ENCODE results near the gene MYO15B. TPM values are rescaled to one million over a fixed set of nuclear protein-coding genes. Genes with fewer than 3 reads are reported as not detected.

Gene MYO15B
- polyA plus RNA-seq, result not detected in 2 replicates

GRCh38 chr17:75587675-75588595, at the start of gene MYO15B:
Gene MYO15B, plus strand, starts transcription at chr17:75587800. Its CDS starts 258 bp downstream, at chr17:75588058.

GRCh38 chr17:75632863-75633485, 45.4 kb downstream of the MYO15B start, which contains the start of gene SMIM5:
Gene SMIM5, plus strand, starts transcription at chr17:75633434. Its CDS starts 6,768 bp downstream, at chr17:75640202.

GRCh38 chr17:75666959-75667790, 79.6 kb downstream of the MYO15B start, which contains the start of the genes RECQL5 and SAP30BP:
Gene RECQL5, minus strand, starts transcription at chr17:75667154. Its CDS starts 597 bp downstream, at chr17:75666557.
Gene SAP30BP, plus strand, starts transcription at chr17:75667338. Its CDS starts 35 bp downstream, at chr17:75667373.

Other genes starting within 250 kb of the MYO15B start
- 219 and 222 TPM in 2 replicates for gene GRB2, start 182.1 kb upstream of the MYO15B start, polyA plus RNA-seq
- gene TMEM94, start 131.2 kb upstream of the MYO15B start, polyA plus RNA-seq, result 6.1 and 6.2 TPM in 2 replicates
- 0.17 and 0.27 TPM in 2 replicates for gene CASKIN2, start 72.3 kb upstream of the MYO15B start, polyA plus RNA-seq
- 2.3 and 4.3 TPM in 2 replicates for gene TSEN54, start 71.3 kb upstream of the MYO15B start, polyA plus RNA-seq
- not detected in 2 replicates for gene LLGL2, start 62.1 kb upstream of the MYO15B start, polyA plus RNA-seq
- gene SMIM5, start 45.6 kb downstream of the MYO15B start, polyA plus RNA-seq, result not detected in 2 replicates
- gene RECQL5, start 79.4 kb downstream of the MYO15B start, polyA plus RNA-seq, result 8.6 and 9.0 TPM in 2 replicates
- gene SAP30BP, start 79.5 kb downstream of the MYO15B start, polyA plus RNA-seq, result 84.6 and 108 TPM in 2 replicates
- not detected in 2 replicates for gene ITGB4, start 133.7 kb downstream of the MYO15B start, polyA plus RNA-seq
- 1.1 TPM in 1 of 2 replicates, not detected in the other for gene GALK1, start 177.4 kb downstream of the MYO15B start, polyA plus RNA-seq
- 1.2 TPM in 1 of 2 replicates, not detected in the other for gene UNK, start 197.0 kb downstream of the MYO15B start, polyA plus RNA-seq

Data from Purkinje cell (primary cell).